Osteocyte (in vitro differentiated cells): ENCODE measurements around the gene PRKN. TPM values are rescaled to one million over a fixed set of nuclear protein-coding genes. Genes with fewer than 3 reads are reported as not detected.

Experiments
- DNase-seq: peaks from one replicate; pipeline ENCODE4 v3.0.0; 2021; ENCODE audit warnings: mixed read lengths; ENCODE audit not compliant: unreplicated experiment; ENCODE audit errors: extremely low spot score
- H3K27ac Mint-ChIP-seq: one replicate; pipeline ENCODE4 v1.8.0; 2021; ENCODE audit warnings: mild to moderate bottlenecking, mixed read lengths; ENCODE audit not compliant: unreplicated experiment
- H3K27me3 Mint-ChIP-seq: one replicate; pipeline ENCODE4 v1.8.0; 2021; ENCODE audit warnings: mixed read lengths; ENCODE audit not compliant: unreplicated experiment
- H3K36me3 Mint-ChIP-seq: one replicate; pipeline ENCODE4 v1.8.0; 2021; ENCODE audit warnings: mixed read lengths; ENCODE audit not compliant: unreplicated experiment
- H3K4me1 Mint-ChIP-seq: one replicate; pipeline ENCODE4 v1.8.0; 2021; ENCODE audit warnings: mixed read lengths; ENCODE audit not compliant: unreplicated experiment
- H3K4me3 Mint-ChIP-seq: one replicate; pipeline ENCODE4 v1.8.0; 2021; ENCODE audit warnings: mild to moderate bottlenecking, moderate library complexity, mixed read lengths; ENCODE audit not compliant: unreplicated experiment
- H3K9me3 Mint-ChIP-seq: one replicate; pipeline ENCODE4 v1.8.0; 2021; ENCODE audit warnings: mixed read lengths; ENCODE audit not compliant: unreplicated experiment
- CTCF ChIP-seq: fragments of 200-600 bp; sonication (generic); IDR thresholded peaks from 2 replicates; pipeline ENCODE4 v1.5.0; 2021; ENCODE audit warnings: antibody characterized with exemption, mild to moderate bottlenecking, moderate library complexity
- total RNA-seq: library from RNA; stranded (reverse); gene quantifications from 2 replicates; pipeline ENCODE4 v1.2.1, GENCODE V29; 2021

The PRKN gene
- total RNA-seq, 1 donor from 2014 or later = 13.4 TPM

- Mint-ChIP-seq H3K9me3 (no peaks in the 10 kb centered on the region), H3K4me1 (peaks cover 11% of the 10 kb centered on the region), H3K27ac (no peak overlapping the region), H3K27me3 (no peaks in the 10 kb centered on the region), H3K4me3 (no peak overlapping the region), H3K36me3 (no peaks in the 10 kb centered on the region)
- DNase-seq = no peak
- TF ChIP-seq CTCF = no peak
Observed at GRCh38 chr6:161445021-161445799, 1282.4 kb downstream of the PRKN start.

- no peak for TF ChIP-seq CTCF
- Mint-ChIP-seq H3K27me3 (no peaks in the 10 kb centered on the region), H3K9me3 (no peaks in the 10 kb centered on the region), H3K4me3 (no peak overlapping the region), H3K36me3 (no peaks in the 10 kb centered on the region), H3K4me1 (peaks cover 14% of the 10 kb centered on the region), H3K27ac (no peak overlapping the region)
- no peak for DNase-seq
Observed at GRCh38 chr6:161444464-161444863, 1283.1 kb downstream of the PRKN start.

GRCh38 chr6:161443848-161444247, 1283.7 kb downstream of the PRKN start:
- no peaks in the 10 kb centered on the region for H3K27me3 Mint-ChIP-seq
- no peak overlapping the region for H3K4me3 Mint-ChIP-seq
- peaks cover 20% of the 10 kb centered on the region for H3K4me1 Mint-ChIP-seq
- H3K27ac Mint-ChIP-seq = no peak overlapping the region
- TF ChIP-seq CTCF = no peak
- DNase-seq = no peak
- H3K9me3 Mint-ChIP-seq = no peaks in the 10 kb centered on the region
- peaks cover 3% of the 10 kb centered on the region for H3K36me3 Mint-ChIP-seq

GRCh38 chr6:161442420-161442819, 1285.1 kb downstream of the PRKN start:
- Mint-ChIP-seq H3K4me1 (peaks cover 25% of the 10 kb centered on the region), H3K36me3 (peaks cover 3% of the 10 kb centered on the region), H3K4me3 (no peak overlapping the region), H3K27me3 (no peaks in the 10 kb centered on the region), H3K27ac (no peak overlapping the region), H3K9me3 (no peaks in the 10 kb centered on the region)
- DNase-seq = no peak
- no peak for TF ChIP-seq CTCF

- Mint-ChIP-seq H3K4me3 (no peak overlapping the region), H3K27ac (no peak overlapping the region), H3K27me3 (no peaks in the 10 kb centered on the region), H3K36me3 (peaks cover 3% of the 10 kb centered on the region), H3K4me1 (peaks cover 36% of the 10 kb centered on the region), H3K9me3 (no peaks in the 10 kb centered on the region)
- DNase-seq = no peak
- TF ChIP-seq CTCF = no peak
Observed at GRCh38 chr6:161440299-161440698, 1287.3 kb downstream of the PRKN start.
